ENCODE results near the gene TNFRSF8. TPM values are rescaled to one million over a fixed set of nuclear protein-coding genes. Genes with fewer than 3 reads are reported as not detected.
A peak's percentile ranks its signal among the peaks of the same experiment; 100 is the strongest.

The TNFRSF8 gene
- total and polyA plus RNA-seq, 2 of the 4 experiments (the other 2 are of a cell fraction), result under 0.01 to 0.31 TPM

DNA sequence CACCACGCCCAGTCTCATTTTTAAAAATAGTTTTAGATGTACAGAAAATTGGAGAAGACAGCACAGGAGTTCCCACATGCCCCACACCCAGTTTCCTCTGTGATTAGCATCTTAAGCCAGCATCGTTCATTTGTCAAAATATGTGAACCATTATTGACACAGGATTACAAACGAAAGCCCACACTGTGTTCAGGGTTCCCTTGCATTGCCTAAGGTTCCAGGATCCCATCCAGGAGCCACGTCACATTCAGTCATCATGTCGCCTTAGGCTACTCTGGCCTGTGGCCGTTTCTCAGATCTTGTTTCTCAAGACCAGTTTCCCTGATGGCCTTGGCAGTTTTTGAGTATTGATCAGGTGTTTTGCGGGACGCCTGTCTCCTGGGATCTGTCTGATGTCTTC is 69.0 kb downstream of the TNFRSF8 start:
- Histone ChIP-seq H3K27ac (ENCODE audit: insufficient read depth, low read length) (no peak overlapping the region), H3K9me3 (ENCODE audit: control insufficient read depth, insufficient read depth, low read length) (no peaks in the 10 kb centered on the region), H4K5ac (ENCODE audit: low read depth, low read length) (no peak overlapping the region), H3K9me1 (ENCODE audit: insufficient read depth, low read length) (no peaks in the 10 kb centered on the region), H2AFZ (replicated peaks; ENCODE audit: low read length, poor library complexity) (no peak overlapping the region), H3K23ac (ENCODE audit: low read depth, low read length) (no peak overlapping the region), H3K4me1 (ENCODE audit: control insufficient read depth, insufficient read depth, low read length) (peaks cover 7% of the 10 kb centered on the region; the same call in 1 of the 2 replicates), H3K9ac (ENCODE audit: low read depth, low read length) (no peak overlapping the region), H3K36me3 (ENCODE audit: control insufficient read depth, insufficient read depth, low read length) (no peaks in the 10 kb centered on the region), H3K18ac (ENCODE audit: low read depth, low read length) (no peak overlapping the region), H2BK5ac (ENCODE audit: low read depth, low read length, poor library complexity, severe bottlenecking) (no peak overlapping the region), H3K4ac (ENCODE audit: low read depth, low read length) (no peak overlapping the region), H3K79me1 (ENCODE audit: low read depth in 1 of 2, low read length in 2 of 2) (no peaks in the 10 kb centered on the region), H4K8ac (ENCODE audit: low read depth in 2 of 2, low read length in 2 of 2) (no peak overlapping the region), H2AK9ac (replicated peaks; ENCODE audit: low read depth, low read length, poor library complexity) (no peak overlapping the region), H4K20me1 (ENCODE audit: insufficient read depth, low read length) (no peaks in the 10 kb centered on the region), H2BK15ac (ENCODE audit: low read depth, low read length) (no peak overlapping the region), H3K27me3 (ENCODE audit: control insufficient read depth, insufficient read depth, low read length) (no peaks in the 10 kb centered on the region), H2BK120ac (ENCODE audit: low read depth, low read length) (no peak overlapping the region), H4K91ac (ENCODE audit: insufficient read depth, low read depth, low read length) (no peak overlapping the region), H2AK5ac (ENCODE audit: low read depth, low read length) (no peak overlapping the region), H2BK20ac (ENCODE audit: low read depth, low read length) (no peak overlapping the region), H3K4me3 (ENCODE audit: insufficient read depth, low read depth, low read length) (no peak overlapping the region), H3K4me2 (ENCODE audit: low read depth, low read length) (no peak overlapping the region), H3K56ac (ENCODE audit: extremely low read depth, insufficient read depth, low read length) (no peak overlapping the region), H3K14ac (replicated peaks; ENCODE audit: low read depth, low read length) (no peak overlapping the region)
- in situ Hi-C loops (cut with MboI; ENCODE audit: low sequenced_read_pairs), result no loop called here
- CTCF ChIA-PET, result interaction anchor here (0.6 kb wide), 1 partner anchor 556 kb away, joined by 10 read pairs; no protein-coding TSS in a partner anchor
- dilution Hi-C loops (cut with HindIII; ENCODE audit: low sequenced_read_pairs, unreplicated experiment), result no loop called here
- 80% methylated on average over 1 of the region's 8 CpGs; no CpG with 5 or more reads in 1 of the 2 experiments for WGBS, 2 experiments (ENCODE audit: extremely low coverage in 2 of 2, insufficient read length in 1 of 2)
- ATAC-seq (ENCODE audit: low read depth) (no peak), DNase-seq (peak; percentile 57)
- intact Hi-C loops (cut with micrococcal nuclease), result no loop called here
- BruUV-seq (replicated peaks), result no TSS peak
- no peak for TF ChIP-seq MAFK (IDR thresholded peaks at IDR 0.05; ENCODE audit: low read depth, low read length)
- peak; percentile 12; the same call in 1 of the 2 replicates for TF ChIP-seq CEBPB (IDR thresholded peaks at IDR 0.05; ENCODE audit: low read depth, low read length)
- TF ChIP-seq, protein P1, sequence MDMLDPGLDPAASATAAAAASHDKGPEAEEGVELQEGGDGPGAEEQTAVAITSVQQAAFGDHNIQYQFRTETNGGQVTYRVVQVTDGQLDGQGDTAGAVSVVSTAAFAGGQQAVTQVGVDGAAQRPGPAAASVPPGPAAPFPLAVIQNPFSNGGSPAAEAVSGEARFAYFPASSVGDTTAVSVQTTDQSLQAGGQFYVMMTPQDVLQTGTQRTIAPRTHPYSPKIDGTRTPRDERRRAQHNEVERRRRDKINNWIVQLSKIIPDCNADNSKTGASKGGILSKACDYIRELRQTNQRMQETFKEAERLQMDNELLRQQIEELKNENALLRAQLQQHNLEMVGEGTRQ (IDR thresholded peaks at IDR 0.05; ENCODE audit: low read depth, low read length), result no peak
- TF ChIP-seq, protein P2, sequence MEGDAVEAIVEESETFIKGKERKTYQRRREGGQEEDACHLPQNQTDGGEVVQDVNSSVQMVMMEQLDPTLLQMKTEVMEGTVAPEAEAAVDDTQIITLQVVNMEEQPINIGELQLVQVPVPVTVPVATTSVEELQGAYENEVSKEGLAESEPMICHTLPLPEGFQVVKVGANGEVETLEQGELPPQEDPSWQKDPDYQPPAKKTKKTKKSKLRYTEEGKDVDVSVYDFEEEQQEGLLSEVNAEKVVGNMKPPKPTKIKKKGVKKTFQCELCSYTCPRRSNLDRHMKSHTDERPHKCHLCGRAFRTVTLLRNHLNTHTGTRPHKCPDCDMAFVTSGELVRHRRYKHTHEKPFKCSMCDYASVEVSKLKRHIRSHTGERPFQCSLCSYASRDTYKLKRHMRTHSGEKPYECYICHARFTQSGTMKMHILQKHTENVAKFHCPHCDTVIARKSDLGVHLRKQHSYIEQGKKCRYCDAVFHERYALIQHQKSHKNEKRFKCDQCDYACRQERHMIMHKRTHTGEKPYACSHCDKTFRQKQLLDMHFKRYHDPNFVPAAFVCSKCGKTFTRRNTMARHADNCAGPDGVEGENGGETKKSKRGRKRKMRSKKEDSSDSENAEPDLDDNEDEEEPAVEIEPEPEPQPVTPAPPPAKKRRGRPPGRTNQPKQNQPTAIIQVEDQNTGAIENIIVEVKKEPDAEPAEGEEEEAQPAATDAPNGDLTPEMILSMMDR (conservative IDR thresholded peaks at IDR 0.05; ENCODE audit: low read depth, low read length), result no peak
- POLR2A ChIA-PET (ENCODE audit: unreplicated experiment), result no interaction called here

All from IMR-90 (cell line).